Measurements from ENCODE around the gene DBX1. TPM values are rescaled to one million over a fixed set of nuclear protein-coding genes. Genes with fewer than 3 reads are reported as not detected.
A peak's percentile ranks its signal among the peaks of the same experiment; 100 is the strongest.

DBX1 gene
- total RNA-seq, 4 donors from 2014 or later = not detected

DNA sequence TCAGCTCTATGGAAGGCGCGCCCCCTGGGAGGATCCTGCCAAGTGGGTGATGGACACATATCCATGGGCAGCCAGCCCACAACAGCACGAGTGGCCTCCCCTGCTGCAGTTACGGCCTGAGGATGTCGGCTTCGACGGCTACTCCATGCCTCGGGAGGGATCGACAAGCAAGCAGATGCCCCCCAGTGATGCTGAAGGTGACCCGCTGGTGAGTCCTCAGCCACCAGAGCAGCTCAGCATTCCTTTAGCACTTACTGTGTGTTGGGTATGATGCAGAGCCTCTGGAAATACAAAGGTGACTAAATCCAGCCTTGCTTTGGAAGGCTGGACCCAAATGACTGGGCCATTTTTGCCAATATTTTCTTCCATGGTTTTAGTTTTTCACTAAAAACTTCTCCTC lies 45.7 kb downstream of the DBX1 start:
- intact Hi-C loops (cut with DNase I) = no loop called here
- TF ChIP-seq, protein P1, sequence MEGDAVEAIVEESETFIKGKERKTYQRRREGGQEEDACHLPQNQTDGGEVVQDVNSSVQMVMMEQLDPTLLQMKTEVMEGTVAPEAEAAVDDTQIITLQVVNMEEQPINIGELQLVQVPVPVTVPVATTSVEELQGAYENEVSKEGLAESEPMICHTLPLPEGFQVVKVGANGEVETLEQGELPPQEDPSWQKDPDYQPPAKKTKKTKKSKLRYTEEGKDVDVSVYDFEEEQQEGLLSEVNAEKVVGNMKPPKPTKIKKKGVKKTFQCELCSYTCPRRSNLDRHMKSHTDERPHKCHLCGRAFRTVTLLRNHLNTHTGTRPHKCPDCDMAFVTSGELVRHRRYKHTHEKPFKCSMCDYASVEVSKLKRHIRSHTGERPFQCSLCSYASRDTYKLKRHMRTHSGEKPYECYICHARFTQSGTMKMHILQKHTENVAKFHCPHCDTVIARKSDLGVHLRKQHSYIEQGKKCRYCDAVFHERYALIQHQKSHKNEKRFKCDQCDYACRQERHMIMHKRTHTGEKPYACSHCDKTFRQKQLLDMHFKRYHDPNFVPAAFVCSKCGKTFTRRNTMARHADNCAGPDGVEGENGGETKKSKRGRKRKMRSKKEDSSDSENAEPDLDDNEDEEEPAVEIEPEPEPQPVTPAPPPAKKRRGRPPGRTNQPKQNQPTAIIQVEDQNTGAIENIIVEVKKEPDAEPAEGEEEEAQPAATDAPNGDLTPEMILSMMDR (IDR thresholded peaks at IDR 0.05) = no peak
- TF ChIP-seq POLR2A (IDR thresholded peaks at IDR 0.05) = no peak
- Histone ChIP-seq H3K27ac (no peak overlapping the region), H3K9me3 (no peaks in the 10 kb centered on the region), H3K27me3 (no peaks in the 10 kb centered on the region), H3K4me1 (peaks cover 24 to 33% (median 28%) of the 10 kb centered on the region in 3 donors), H3K4me3 (no peak overlapping the region), H3K36me3 (peaks cover 0 to 69% (median 8%) of the 10 kb centered on the region in 3 donors)
- WGBS, 2 donors = 94 to 100% methylated on average over 1 to 10 of the region's 10 CpGs
- DNase-seq = no peak

DNA sequence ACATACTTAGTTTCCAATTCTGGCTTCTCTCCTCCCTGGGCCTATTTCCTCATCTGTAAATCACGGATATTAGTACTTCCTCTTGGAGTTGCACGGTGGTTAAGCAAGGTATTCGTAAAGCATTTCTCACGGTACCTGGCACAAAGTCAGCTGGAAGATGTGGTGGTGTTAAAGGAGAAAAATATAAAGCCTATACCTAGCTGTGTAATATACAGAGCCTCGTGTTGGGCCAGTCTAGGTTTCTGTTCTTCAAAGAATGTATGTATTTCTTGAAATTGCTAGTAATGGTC lies 47.2 kb downstream of the DBX1 start:
- peaks cover 24 to 33% (median 28%) of the 10 kb centered on the region in 3 donors for H3K4me1 ChIP-seq
- WGBS, 2 donors = 12 to 26% methylated on average over 5 of the region's 5 CpGs
- H3K27me3 ChIP-seq = no peaks in the 10 kb centered on the region
- no peaks in the 10 kb centered on the region for H3K9me3 ChIP-seq
- no peak overlapping the region for H3K4me3 ChIP-seq
- no peak for TF ChIP-seq POLR2A (IDR thresholded peaks at IDR 0.05)
- TF ChIP-seq, protein P1 (IDR thresholded peaks at IDR 0.05) = no peak
- intact Hi-C loops (cut with DNase I) = no loop called here
- DNase-seq = no peak
- H3K36me3 ChIP-seq = peaks cover 1 to 69% (median 4%) of the 10 kb centered on the region in 3 donors
- peak overlapping the region; percentile 79 to 88 (median 88) for H3K27ac ChIP-seq

DNA sequence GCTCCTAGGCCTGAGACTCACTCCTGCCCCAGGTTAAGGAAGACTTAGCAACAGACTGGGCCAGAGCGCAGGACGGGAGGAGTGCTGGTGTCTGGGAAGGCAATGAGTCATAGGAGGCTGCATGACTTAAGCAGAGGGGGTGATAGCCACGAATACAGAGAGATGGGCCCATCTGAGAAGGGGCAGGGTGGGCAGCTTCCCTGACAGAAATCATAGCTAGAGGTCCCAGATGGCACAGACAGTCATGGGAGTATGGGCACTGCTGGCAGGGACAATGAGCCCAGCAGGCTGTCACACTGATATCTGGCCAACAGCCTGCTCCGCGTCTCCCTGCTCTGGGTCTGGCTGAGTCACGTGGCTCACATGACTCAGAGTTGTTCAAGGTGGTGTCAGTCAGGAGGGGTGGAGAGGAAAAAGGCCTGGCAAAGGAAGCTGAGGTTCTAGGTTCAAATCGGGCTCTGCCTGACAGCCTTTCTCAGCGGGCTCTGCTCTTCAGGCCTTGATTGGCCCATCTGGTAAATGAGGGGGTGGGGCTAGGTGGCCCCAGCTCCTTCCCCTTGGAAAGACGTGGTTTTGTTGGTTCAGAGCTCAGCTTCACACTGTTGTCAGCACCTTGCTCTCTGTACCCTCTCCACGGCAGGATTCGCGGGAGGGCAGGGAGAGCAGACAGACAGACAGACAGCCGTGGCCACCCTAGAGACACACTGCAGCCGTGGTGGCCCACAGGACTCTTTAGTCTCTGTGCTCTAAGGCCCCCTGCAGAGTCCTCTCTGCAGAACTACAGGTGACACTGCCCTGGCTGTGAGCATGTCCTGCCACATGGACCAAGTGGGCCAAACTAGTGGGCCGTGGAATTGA lies 47.8 kb downstream of the DBX1 start:
- Histone ChIP-seq H3K27ac (peak overlapping the region; percentile 79 to 88 (median 88)), H3K9me3 (no peaks in the 10 kb centered on the region), H3K4me3 (peak overlapping the region in 3 of 4 donors; percentile 3 to 55 (median 24)), H3K27me3 (no peaks in the 10 kb centered on the region), H3K4me1 (peaks cover 24 to 33% (median 28%) of the 10 kb centered on the region in 3 donors), H3K36me3 (peaks cover 0 to 69% (median 6%) of the 10 kb centered on the region in 3 donors)
- intact Hi-C loops (cut with DNase I) = no loop called here
- TF ChIP-seq, protein P1 (IDR thresholded peaks at IDR 0.05) = no peak
- no peak for TF ChIP-seq POLR2A (IDR thresholded peaks at IDR 0.05)
- 18 to 27% methylated on average over 4 to 10 of the region's 15 CpGs for WGBS, 2 donors
- DNase-seq = no peak

GRCh38 chr11:20111871-20112270 lies 48.4 kb downstream of the DBX1 start:
- H3K27ac ChIP-seq = peak overlapping the region; percentile 79 to 88 (median 88)
- intact Hi-C loops (cut with DNase I) = no loop called here
- H3K4me3 ChIP-seq = peak overlapping the region in 2 of 4 donors; percentile 24 to 55
- H3K36me3 ChIP-seq = peaks cover 0 to 68% (median 6%) of the 10 kb centered on the region in 3 donors
- DNase-seq = no peak
- H3K4me1 ChIP-seq = peaks cover 24 to 33% (median 28%) of the 10 kb centered on the region in 3 donors
- no peaks in the 10 kb centered on the region for H3K9me3 ChIP-seq
- TF ChIP-seq POLR2A (IDR thresholded peaks at IDR 0.05) = no peak
- TF ChIP-seq, protein P1 (IDR thresholded peaks at IDR 0.05) = no peak
- H3K27me3 ChIP-seq = no peaks in the 10 kb centered on the region
- WGBS, 2 donors = 20 to 22% methylated on average over 1 of the region's 1 CpG

GRCh38 chr11:20110908-20111669 lies 49.2 kb downstream of the DBX1 start:
- H3K4me3 ChIP-seq = no peak overlapping the region
- WGBS, 2 donors = 6 to 17% methylated on average over 4 to 8 of the region's 8 CpGs
- H3K27ac ChIP-seq = peak overlapping the region; percentile 79 to 88 (median 88)
- intact Hi-C loops (cut with DNase I) = no loop called here
- TF ChIP-seq, protein P1 (IDR thresholded peaks at IDR 0.05) = peak in 5 of 6 experiments; percentile 71 to 89 (median 76)
- TF ChIP-seq POLR2A (IDR thresholded peaks at IDR 0.05) = no peak
- H3K9me3 ChIP-seq = no peaks in the 10 kb centered on the region
- no peaks in the 10 kb centered on the region for H3K27me3 ChIP-seq
- H3K36me3 ChIP-seq = peaks cover 0 to 67% (median 6%) of the 10 kb centered on the region in 3 donors
- peaks cover 24 to 33% (median 28%) of the 10 kb centered on the region in 3 donors for H3K4me1 ChIP-seq
- no peak for DNase-seq

Data from esophagus squamous epithelium (tissue), 5 donors.